GM23248 (cell line): ENCODE measurements around the gene TIRAP. TPM values are rescaled to one million over a fixed set of nuclear protein-coding genes. Genes with fewer than 3 reads are reported as not detected.

Experiments
- DNase-seq: peaks from one replicate; pipeline ENCODE4 v3.0.0-alpha.2; 2015
- H2AFZ ChIP-seq: fragments of 200-600 bp; sonication (generic); 2 replicates; pipeline ENCODE4 v1.6.1; 2016; ENCODE audit warnings: antibody characterized with exemption
- H3F3A ChIP-seq: fragments of 200-600 bp; sonication (generic); 2 replicates; pipeline ENCODE4 v1.6.1; 2016; ENCODE audit warnings: mild to moderate bottlenecking, antibody characterized with exemption, mixed run types; ENCODE audit not compliant: insufficient read depth
- H3K27ac ChIP-seq: fragments of 200-600 bp; sonication (generic); 2 replicates; pipeline ENCODE4 v1.5.1; 2016; ENCODE audit warnings: mild to moderate bottlenecking
- H3K27me3 ChIP-seq: fragments of 200-600 bp; sonication (generic); replicated peaks from 2 replicates; pipeline ENCODE4 v1.6.1; 2016; ENCODE audit warnings: mild to moderate bottlenecking; ENCODE audit not compliant: insufficient read depth
- H3K36me3 ChIP-seq: fragments of 200-600 bp; sonication (generic); 2 replicates; pipeline ENCODE4 v1.6.1; 2016; ENCODE audit warnings: low read depth, mild to moderate bottlenecking
- H3K4me1 ChIP-seq: fragments of 200-600 bp; sonication (generic); 2 replicates; pipeline ENCODE4 v1.6.1; 2016; ENCODE audit warnings: mild to moderate bottlenecking; ENCODE audit not compliant: insufficient read depth
- H3K4me2 ChIP-seq: fragments of 200-600 bp; sonication (generic); one replicate; pipeline ENCODE4 v1.6.1; 2016; ENCODE audit warnings: mild to moderate bottlenecking; ENCODE audit not compliant: unreplicated experiment
- H3K4me3 ChIP-seq: fragments of 200-600 bp; sonication (generic); 2 replicates; pipeline ENCODE4 v1.5.1; 2016; ENCODE audit warnings: mild to moderate bottlenecking
- H3K79me2 ChIP-seq: fragments of 200-600 bp; sonication (generic); 2 replicates; pipeline ENCODE4 v1.6.1; 2016; ENCODE audit warnings: mild to moderate bottlenecking; ENCODE audit not compliant: insufficient read depth
- H3K9ac ChIP-seq: fragments of 200-600 bp; sonication (generic); 2 replicates; pipeline ENCODE4 v1.6.1; 2016; ENCODE audit warnings: mild to moderate bottlenecking
- H3K9me2 ChIP-seq: fragments of 200-600 bp; sonication (generic); 2 replicates; pipeline ENCODE4 v1.6.1; 2016; ENCODE audit warnings: mixed run types, mild to moderate bottlenecking, moderate library complexity; ENCODE audit not compliant: insufficient read depth
- H3K9me3 ChIP-seq: fragments of 200-600 bp; sonication (generic); one replicate; pipeline ENCODE4 v1.6.1; 2017; ENCODE audit warnings: low read depth
- H4K20me1 ChIP-seq: fragments of 200-600 bp; sonication (generic); 2 replicates; pipeline ENCODE4 v1.6.0; 2016; ENCODE audit not compliant: insufficient read depth
- EZH2 ChIP-seq: fragments of 200-600 bp; sonication (generic); IDR thresholded peaks from 2 replicates; pipeline ENCODE4 v1.6.1; 2018; ENCODE audit warnings: antibody characterized with exemption, mild to moderate bottlenecking; ENCODE audit not compliant: insufficient read depth, poor library complexity, severe bottlenecking
- EZH2phosphoT487 ChIP-seq: fragments of 200-600 bp; sonication (generic); IDR thresholded peaks from 2 replicates; pipeline ENCODE4 v1.6.1; 2018; ENCODE audit warnings: antibody characterized with exemption, moderate library complexity, mild to moderate bottlenecking, low read depth; ENCODE audit not compliant: insufficient read depth
- WGBS, 2 experiments: methylation state at CpG; one replicate each; pipeline ENCODE4 v1.1.6; 2015 to 2017; ENCODE audit warnings: low lambda C conversion rate in 2 of 2, low coverage in 1 of 2; ENCODE audit errors: missing lambda C conversion rate in 2 of 2; 5-methylcytosine and 5-hydroxymethylcytosine counted together
- in situ Hi-C: fragments of 300-500 bp; cut with MboI; formaldehyde crosslinking; loops from 2 replicates; pipeline ENCODE4 v1.15.0; 2020
- polyA plus RNA-seq: library from polyadenylated mRNA; unstranded; fragments of >200 nt; fragmentation: Nextera tagmentation; extraction: Ambion mirVana; gene quantifications from 2 replicates; pipeline ENCODE4 v1.2.1, GENCODE V29; 2016
- total RNA-seq: library from RNA; depleted of rRNA; stranded (reverse); fragments of >200 nt; shearing (Covaris generic); gene quantifications from 2 replicates; pipeline ENCODE4 v1.2.3, GENCODE V29; 2014

Gene TIRAP
- total and polyA plus RNA-seq, 2 experiments from 2014 or later = 2.8 to 3.8 TPM

DNA sequence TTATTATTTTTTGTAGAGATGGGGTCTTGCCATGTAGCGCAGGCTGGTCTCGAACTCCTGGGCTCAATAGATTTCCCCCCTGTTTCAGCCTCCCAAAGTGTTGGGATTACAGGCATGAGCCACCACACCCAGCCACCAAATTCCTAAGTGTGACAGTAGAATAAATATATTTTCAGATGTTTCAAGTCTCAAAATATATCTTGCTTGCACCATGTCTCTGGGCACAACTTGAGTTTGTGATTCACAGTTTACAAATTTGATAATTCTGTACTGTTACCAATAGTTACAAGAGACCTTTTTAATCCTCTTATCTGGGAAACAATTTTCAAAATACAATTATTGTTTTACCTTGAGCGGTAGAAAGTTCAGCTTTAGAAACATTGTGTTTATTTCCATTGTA lies 40.1 kb downstream of the TIRAP start:
- H3F3A ChIP-seq = peaks cover 26% of the 10 kb centered on the region
- H3K4me2 ChIP-seq = no peak overlapping the region
- H2AFZ ChIP-seq = no peak overlapping the region
- H3K27ac ChIP-seq = peak overlapping the region; percentile 39
- 81% methylated on average over 3 of the region's 3 CpGs for WGBS, 2 experiments
- no peaks in the 10 kb centered on the region for H4K20me1 ChIP-seq
- H3K4me1 ChIP-seq = peaks cover 28% of the 10 kb centered on the region
- H3K4me3 ChIP-seq = no peak overlapping the region
- H3K36me3 ChIP-seq = no peaks in the 10 kb centered on the region
- H3K27me3 ChIP-seq = no peaks in the 10 kb centered on the region
- in situ Hi-C loops = no loop called here
- H3K79me2 ChIP-seq = no peaks in the 10 kb centered on the region; the same call in 1 of the 2 replicates
- no peak overlapping the region for H3K9ac ChIP-seq
- H3K9me2 ChIP-seq = no peaks in the 10 kb centered on the region
- DNase-seq = peak; percentile 45
- no peak for TF ChIP-seq EZH2phosphoT487
- TF ChIP-seq EZH2 = no peak
- H3K9me3 ChIP-seq = no peaks in the 10 kb centered on the region

DNA sequence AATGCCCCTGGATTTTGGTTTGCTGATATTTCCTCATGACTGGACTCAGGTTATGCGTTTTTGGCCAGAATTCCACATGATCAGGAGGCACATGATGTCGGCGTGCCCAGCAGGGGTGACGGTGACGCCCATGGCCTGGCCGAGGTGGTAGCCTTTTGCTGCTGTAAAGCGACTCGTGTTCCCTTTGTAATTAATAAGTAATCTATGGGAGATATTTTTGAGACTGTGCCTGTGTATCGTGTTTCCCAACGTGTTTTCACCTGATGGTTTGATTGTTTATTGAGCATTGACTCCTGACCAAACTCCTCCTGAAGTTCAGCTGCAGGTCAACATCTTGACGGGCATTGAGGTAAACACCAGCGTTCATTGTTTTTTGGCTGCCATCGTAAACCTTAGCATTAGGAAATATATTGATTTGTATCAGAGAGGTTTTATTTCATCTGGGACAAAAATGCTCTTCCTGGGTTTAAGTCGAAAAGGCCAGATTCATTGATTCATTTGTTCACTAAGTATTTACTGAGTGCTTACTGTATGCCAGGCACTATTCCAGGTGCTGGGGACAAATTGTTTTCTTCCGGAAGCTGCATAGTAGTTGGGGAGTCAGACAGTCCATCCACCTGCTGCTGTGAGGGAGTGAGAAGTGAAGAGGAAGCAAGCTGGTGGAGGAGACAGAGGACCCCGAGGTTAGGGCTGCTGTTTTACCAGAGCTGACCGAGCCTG lies 44.5 kb downstream of the TIRAP start:
- WGBS, 2 experiments = 95 to 96% methylated on average over 17 of the region's 17 CpGs
- H3K27ac ChIP-seq = no peak overlapping the region

DNA sequence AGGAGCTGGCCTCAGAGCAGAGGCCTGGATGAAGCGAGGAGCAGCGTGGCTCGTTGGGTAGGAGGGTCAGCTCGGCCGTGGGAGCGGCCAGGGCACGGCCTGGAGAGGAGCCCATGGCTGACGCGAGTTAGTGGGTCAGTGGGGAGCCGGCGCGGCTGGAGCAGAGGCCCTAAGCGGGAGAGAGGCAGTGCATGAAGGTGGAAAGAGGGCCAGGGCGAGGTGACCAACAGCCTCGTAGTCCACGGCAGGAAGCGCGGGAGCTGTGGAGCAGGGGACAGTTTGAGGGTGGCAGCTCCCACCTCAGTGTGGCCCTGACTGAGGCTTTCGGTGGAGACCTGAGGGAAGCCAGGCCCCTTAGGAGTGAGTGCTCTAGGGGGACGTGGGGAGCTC lies 45.1 kb downstream of the TIRAP start:
- TF ChIP-seq EZH2phosphoT487 = no peak
- TF ChIP-seq EZH2 = no peak
- no peak for DNase-seq
- H3K9me2 ChIP-seq = no peaks in the 10 kb centered on the region
- no peaks in the 10 kb centered on the region for H3K9me3 ChIP-seq
- no peaks in the 10 kb centered on the region for H4K20me1 ChIP-seq
- no peak overlapping the region for H3K9ac ChIP-seq
- H3K27ac ChIP-seq = no peak overlapping the region
- H3K36me3 ChIP-seq = no peaks in the 10 kb centered on the region
- no peak overlapping the region for H3K4me3 ChIP-seq
- H3K27me3 ChIP-seq = no peaks in the 10 kb centered on the region
- peaks cover 18% of the 10 kb centered on the region for H3K4me1 ChIP-seq
- WGBS, 2 experiments = 93 to 95% methylated on average over 19 to 20 of the region's 20 CpGs
- in situ Hi-C loops = no loop called here
- H3K79me2 ChIP-seq = no peaks in the 10 kb centered on the region
- H3F3A ChIP-seq = peaks cover 17% of the 10 kb centered on the region
- no peak overlapping the region for H2AFZ ChIP-seq
- no peak overlapping the region for H3K4me2 ChIP-seq

More for the DNA sequence above, 44.5 kb downstream of the TIRAP start:
- H3K4me2 ChIP-seq = no peak overlapping the region
- peaks cover 14% of the 10 kb centered on the region for H3F3A ChIP-seq
- no peak overlapping the region for H2AFZ ChIP-seq
- no peak overlapping the region for H3K4me3 ChIP-seq
- TF ChIP-seq EZH2phosphoT487 (no peak), EZH2 (no peak)
- no peaks in the 10 kb centered on the region for H3K79me2 ChIP-seq
- H3K9me3 ChIP-seq = no peaks in the 10 kb centered on the region
- H3K36me3 ChIP-seq = no peaks in the 10 kb centered on the region
- no peaks in the 10 kb centered on the region for H3K9me2 ChIP-seq
- no peak for DNase-seq
- H4K20me1 ChIP-seq = no peaks in the 10 kb centered on the region
- H3K27me3 ChIP-seq = no peaks in the 10 kb centered on the region
- no peak overlapping the region for H3K9ac ChIP-seq
- peaks cover 18% of the 10 kb centered on the region for H3K4me1 ChIP-seq
- in situ Hi-C loops = no loop called here

GRCh38 chr11:126328444-126328843 lies 45.6 kb downstream of the TIRAP start:
- Histone ChIP-seq H3K36me3 (no peaks in the 10 kb centered on the region), H3K79me2 (no peaks in the 10 kb centered on the region), H3K9ac (no peak overlapping the region), H4K20me1 (no peaks in the 10 kb centered on the region), H3K9me2 (no peaks in the 10 kb centered on the region), H3K9me3 (no peaks in the 10 kb centered on the region), H3K27me3 (no peaks in the 10 kb centered on the region), H3F3A (peaks cover 17% of the 10 kb centered on the region), H3K4me2 (no peak overlapping the region), H3K4me3 (no peak overlapping the region), H3K4me1 (peaks cover 15% of the 10 kb centered on the region), H3K27ac (no peak overlapping the region), H2AFZ (no peak overlapping the region)
- WGBS, 2 experiments = 98 to 99% methylated on average over 11 to 12 of the region's 12 CpGs
- in situ Hi-C loops = no loop called here
- DNase-seq = no peak
- TF ChIP-seq EZH2 (no peak), EZH2phosphoT487 (no peak)
